Tibial nerve (tissue), 4 donors: ENCODE data around the gene TCAIM. TPM values are rescaled to one million over a fixed set of nuclear protein-coding genes. Genes with fewer than 3 reads are reported as not detected.
"Not testable (repeated sequence)": the region's sequence is repeated elsewhere in the genome, so short reads cannot be mapped to it uniquely, and the experiment has no call there.

ENCODE experiments used
- DNase-seq, 2 donors: peaks; one replicate each; pipeline ENCODE4 v3.0.0-alpha.2; 2019; ENCODE audit warnings: low spot score in 2 of 2
- H3K27ac ChIP-seq, 4 donors: fragments of 200-600 bp; sonication (generic) in 3 of 4; one replicate each; pipeline ENCODE4 v1.5.1; 2017 to 2019; ENCODE audit warnings: mild to moderate bottlenecking in 1 of 4
- H3K27me3 ChIP-seq, 2 donors: fragments of 200-600 bp; sonication (generic) in 1 of 2; one replicate each; pipeline versions ENCODE4 v1.5.1 to v1.6.0; 2017 to 2019
- H3K36me3 ChIP-seq, 3 donors: fragments of 200-600 bp; sonication (generic); one replicate each; pipeline ENCODE4 v1.5.1; 2018 to 2019
- H3K4me1 ChIP-seq, 4 donors: fragments of 200-600 bp; sonication (generic) in 3 of 4; one replicate each; pipeline ENCODE4 v1.5.1; 2017 to 2019
- H3K4me3 ChIP-seq, 4 donors: fragments of 200-600 bp; sonication (generic) in 3 of 4; one replicate each; pipeline ENCODE4 v1.5.1; 2017 to 2019; ENCODE audit warnings: mild to moderate bottlenecking in 1 of 4, moderate library complexity in 1 of 4
- H3K9me3 ChIP-seq, 4 donors: fragments of 200-600 bp; sonication (generic) in 3 of 4; one replicate each; pipeline ENCODE4 v1.5.1; 2017 to 2019
- EP300 ChIP-seq, 2 donors: sonication (generic); formaldehyde crosslinking; IDR thresholded peaks; one replicate each; pipeline ENCODE4 v1.6.1; 2017; ENCODE audit warnings: antibody characterized with exemption in 2 of 2, mild to moderate bottlenecking in 1 of 2
- POLR2A ChIP-seq, 2 donors: fragments of 450-650 bp; IDR thresholded peaks; one replicate each; pipeline ENCODE4 v1.6.1; 2017; ENCODE audit warnings: antibody characterized with exemption in 2 of 2, mild to moderate bottlenecking in 2 of 2, moderate library complexity in 2 of 2
- WGBS, 2 donors: methylation state at CpG; one replicate each; pipeline ENCODE4 v1.1.5; 2018; 5-methylcytosine and 5-hydroxymethylcytosine counted together
- total RNA-seq, 4 donors: library from RNA; depleted of rRNA; stranded (reverse); fragments of >200 nt; gene quantifications; one replicate each; pipeline ENCODE4 v1.1.0, GENCODE V29; 2016
- TF ChIP-seq, protein P1 (sequence below), 5 experiments: fragments of 200-600 bp in 3 of 5; fragments of 450-650 bp in 2 of 5; sonication (generic) in 3 of 5; IDR thresholded peaks; one replicate each; pipeline ENCODE4 v1.5.1; 2016 to 2019; ENCODE audit warnings: antibody characterized with exemption in 5 of 5, mild to moderate bottlenecking in 3 of 5, moderate library complexity in 2 of 5

The TCAIM gene
- total RNA-seq, 4 donors from 2014 or later: 24.1 to 41.3 (median 28.0) TPM

GRCh38 chr3:44342176-44342790, 3.7 kb downstream of the TCAIM start:
- TF ChIP-seq EP300 (IDR thresholded peaks at IDR 0.05) (no peak), POLR2A (IDR thresholded peaks at IDR 0.05) (no peak)
- TF ChIP-seq, protein P1, sequence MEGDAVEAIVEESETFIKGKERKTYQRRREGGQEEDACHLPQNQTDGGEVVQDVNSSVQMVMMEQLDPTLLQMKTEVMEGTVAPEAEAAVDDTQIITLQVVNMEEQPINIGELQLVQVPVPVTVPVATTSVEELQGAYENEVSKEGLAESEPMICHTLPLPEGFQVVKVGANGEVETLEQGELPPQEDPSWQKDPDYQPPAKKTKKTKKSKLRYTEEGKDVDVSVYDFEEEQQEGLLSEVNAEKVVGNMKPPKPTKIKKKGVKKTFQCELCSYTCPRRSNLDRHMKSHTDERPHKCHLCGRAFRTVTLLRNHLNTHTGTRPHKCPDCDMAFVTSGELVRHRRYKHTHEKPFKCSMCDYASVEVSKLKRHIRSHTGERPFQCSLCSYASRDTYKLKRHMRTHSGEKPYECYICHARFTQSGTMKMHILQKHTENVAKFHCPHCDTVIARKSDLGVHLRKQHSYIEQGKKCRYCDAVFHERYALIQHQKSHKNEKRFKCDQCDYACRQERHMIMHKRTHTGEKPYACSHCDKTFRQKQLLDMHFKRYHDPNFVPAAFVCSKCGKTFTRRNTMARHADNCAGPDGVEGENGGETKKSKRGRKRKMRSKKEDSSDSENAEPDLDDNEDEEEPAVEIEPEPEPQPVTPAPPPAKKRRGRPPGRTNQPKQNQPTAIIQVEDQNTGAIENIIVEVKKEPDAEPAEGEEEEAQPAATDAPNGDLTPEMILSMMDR (IDR thresholded peaks at IDR 0.05): no peak
- no peak for DNase-seq
- H3K36me3 ChIP-seq: no peaks in the 10 kb centered on the region
- no peaks in the 10 kb centered on the region for H3K27me3 ChIP-seq
- WGBS, 2 donors: 22 to 26% methylated on average over 1 of the region's 1 CpG
- peak overlapping the region in 2 of 4 donors; percentile 12 to 34 for H3K27ac ChIP-seq
- H3K9me3 ChIP-seq: no peaks in the 10 kb centered on the region
- peaks cover 0 to 33% (median 10%) of the 10 kb centered on the region in 4 donors for H3K4me1 ChIP-seq
- H3K4me3 ChIP-seq: no peak overlapping the region

DNA sequence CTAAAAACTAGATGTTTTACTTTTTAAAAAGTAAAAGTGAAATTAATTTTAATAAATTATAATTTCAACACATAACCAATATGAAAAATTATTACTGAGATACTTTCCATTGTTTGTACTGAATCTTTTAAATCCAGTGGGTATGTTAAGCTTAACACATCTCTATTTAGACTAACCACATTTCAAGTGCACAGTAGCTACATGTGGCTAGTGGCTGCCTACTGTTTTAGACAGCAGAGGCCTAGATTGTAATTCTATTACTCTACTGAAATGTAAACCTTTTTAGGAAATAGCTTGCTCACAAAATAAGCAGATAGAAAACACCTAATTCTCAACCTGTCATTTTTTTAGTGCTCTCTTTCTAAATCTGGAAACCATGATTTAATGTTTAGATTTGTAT, 4.9 kb downstream of the TCAIM start:
- H3K36me3 ChIP-seq: no peaks in the 10 kb centered on the region
- no peaks in the 10 kb centered on the region for H3K27me3 ChIP-seq
- DNase-seq: no peak
- H3K27ac ChIP-seq: no peak overlapping the region
- TF ChIP-seq, protein P1 (IDR thresholded peaks at IDR 0.05): no peak
- TF ChIP-seq POLR2A (IDR thresholded peaks at IDR 0.05): no peak
- TF ChIP-seq EP300 (IDR thresholded peaks at IDR 0.05): no peak
- no peak overlapping the region for H3K4me3 ChIP-seq
- H3K4me1 ChIP-seq: peaks cover 0 to 32% (median 8%) of the 10 kb centered on the region in 4 donors
- no peaks in the 10 kb centered on the region for H3K9me3 ChIP-seq

DNA sequence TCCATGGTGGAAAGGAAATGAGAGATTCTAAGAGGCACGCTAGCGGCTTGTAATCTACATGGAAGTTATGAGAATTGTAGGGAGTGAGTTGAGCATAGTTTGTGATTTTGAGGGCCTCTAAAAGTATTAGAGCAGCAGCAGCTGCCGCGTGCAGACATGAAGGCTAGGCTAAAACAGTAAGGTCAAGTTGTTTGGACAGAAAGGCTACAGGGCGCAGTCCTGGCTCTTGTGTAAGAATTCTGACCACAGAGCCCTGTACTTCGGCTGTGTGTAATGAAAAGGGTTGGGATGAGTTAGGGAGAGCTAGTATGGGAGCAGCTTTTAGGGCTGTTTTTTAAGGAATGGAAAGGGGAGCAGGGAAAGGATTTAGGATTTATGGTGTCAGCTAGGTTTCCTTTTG, 8.0 kb downstream of the TCAIM start:
- Histone ChIP-seq H3K27ac (peak overlapping the region in 3 of 4 donors; percentile 13 to 57 (median 54)), H3K4me1 (peaks cover 0 to 10% (median 0%) of the 10 kb centered on the region in 4 donors)
- not testable (repeated sequence) for H3K4me3 ChIP-seq, H3K36me3 ChIP-seq, H3K27me3 ChIP-seq, H3K9me3 ChIP-seq, DNase-seq
- WGBS, 2 donors: 75 to 84% methylated on average over 6 of the region's 6 CpGs

GRCh38 chr3:44348993-44349392, 10.4 kb downstream of the TCAIM start:
- peaks cover 0 to 11% (median 0%) of the 10 kb centered on the region in 3 donors for H3K36me3 ChIP-seq
- H3K4me3 ChIP-seq: no peak overlapping the region
- TF ChIP-seq POLR2A (IDR thresholded peaks at IDR 0.05) (no peak), EP300 (IDR thresholded peaks at IDR 0.05) (no peak)
- TF ChIP-seq, protein P1 (IDR thresholded peaks at IDR 0.05): no peak
- no peak for DNase-seq
- 91 to 94% methylated on average over 6 of the region's 6 CpGs for WGBS, 2 donors
- no peaks in the 10 kb centered on the region for H3K27me3 ChIP-seq
- H3K4me1 ChIP-seq: peaks cover 0 to 7% (median 0%) of the 10 kb centered on the region in 4 donors
- H3K9me3 ChIP-seq: no peaks in the 10 kb centered on the region
- no peak overlapping the region for H3K27ac ChIP-seq

DNA sequence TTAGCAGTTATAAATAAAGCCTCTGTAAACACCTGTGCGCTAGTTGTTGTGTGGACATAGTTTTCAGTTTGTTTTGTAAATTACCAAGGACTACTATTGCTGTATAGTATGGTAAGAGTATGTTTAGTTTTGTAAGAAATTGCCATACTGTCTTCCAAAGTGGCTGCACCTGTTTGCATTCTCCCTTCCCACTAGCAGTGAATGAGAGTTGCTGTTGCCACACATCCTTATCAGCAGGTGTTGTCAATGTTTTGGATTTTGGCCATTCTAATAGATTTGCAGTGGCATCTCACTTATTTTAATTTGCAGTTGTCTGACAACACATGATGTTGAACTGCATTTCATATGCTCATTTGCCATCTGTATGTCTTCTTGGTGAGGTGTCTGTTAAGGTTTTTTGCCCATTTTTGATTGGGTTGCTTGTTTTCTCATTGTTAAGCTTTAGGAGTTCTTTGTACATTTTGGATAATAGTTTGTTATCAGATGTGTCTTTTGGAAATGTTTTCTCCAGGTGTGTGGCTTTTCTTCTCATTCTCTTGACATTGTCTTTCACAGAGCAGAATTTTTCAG, 14.9 kb downstream of the TCAIM start:
- Histone ChIP-seq H3K4me3 (no peak overlapping the region), H3K9me3 (no peaks in the 10 kb centered on the region), H3K27me3 (no peaks in the 10 kb centered on the region), H3K36me3 (peaks cover 0 to 11% (median 0%) of the 10 kb centered on the region in 3 donors), H3K4me1 (peaks cover 0 to 11% (median 0%) of the 10 kb centered on the region in 4 donors), H3K27ac (no peak overlapping the region)
- DNase-seq: no peak
- TF ChIP-seq, protein P1 (IDR thresholded peaks at IDR 0.05): no peak
- TF ChIP-seq POLR2A (IDR thresholded peaks at IDR 0.05) (no peak), EP300 (IDR thresholded peaks at IDR 0.05) (no peak)
- WGBS, 2 donors: 100% methylated on average over 1 of the region's 1 CpG
